ENCODE measurements around the gene IFT122.

- no peak for TF ChIP-seq CTCF (IDR thresholded peaks at IDR 0.05)
- no peak for TF ChIP-seq POLR2A (IDR thresholded peaks at IDR 0.05)
Observed at GRCh38 chr3:129415378-129415777, 24.6 kb upstream of the IFT122 start.
